GM18520 (cell line): ENCODE results near the gene FAM174C.
"Not testable (repeated sequence)": the region's sequence is repeated elsewhere in the genome, so short reads cannot be mapped to it uniquely, and the experiment has no call there.

Experiments
- ATAC-seq: cut with Tn5 transposase; IDR thresholded peaks from one replicate; pipeline ENCODE4 v1.9.1; 2021; ENCODE audit not compliant: unreplicated experiment

Gene FAM174C

GRCh38 chr19:1296078-1296477 is 20.7 kb downstream of the FAM174C start:
- ATAC-seq, result no peak

DNA sequence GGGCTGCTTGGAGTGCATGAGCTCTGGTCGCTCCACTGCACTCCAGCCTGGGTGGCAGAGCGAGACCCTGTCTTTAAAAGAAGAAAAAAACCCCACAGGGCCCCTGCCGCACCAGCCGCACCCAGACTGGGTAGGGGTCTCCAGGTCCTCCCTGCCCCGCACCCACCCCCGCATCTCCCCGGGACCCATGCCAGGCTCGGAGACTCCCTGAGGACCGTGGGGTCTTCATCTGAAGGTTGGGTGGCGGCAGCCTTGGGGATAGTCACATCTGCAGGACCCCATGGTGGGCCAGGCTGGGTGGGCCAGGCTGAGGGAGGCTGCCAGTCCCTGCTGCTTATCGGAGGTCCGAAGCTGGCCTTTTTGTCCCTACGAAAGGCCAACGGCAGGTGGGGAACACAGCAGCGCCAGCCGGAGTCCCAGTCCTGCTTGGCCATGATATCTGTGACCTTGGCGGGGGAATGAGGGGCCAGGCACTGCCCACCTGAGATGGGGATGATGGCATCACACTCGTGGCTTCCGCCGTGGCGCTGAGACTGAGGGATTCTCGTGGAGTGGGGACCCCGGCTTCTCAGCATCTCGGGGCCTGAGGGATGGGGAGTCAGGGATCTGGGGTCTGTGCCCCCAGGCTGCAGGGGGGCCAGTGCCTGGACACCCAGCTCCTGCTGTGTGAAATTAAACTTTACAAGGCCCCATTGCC is 21.4 kb downstream of the FAM174C start:
- no peak for ATAC-seq

DNA sequence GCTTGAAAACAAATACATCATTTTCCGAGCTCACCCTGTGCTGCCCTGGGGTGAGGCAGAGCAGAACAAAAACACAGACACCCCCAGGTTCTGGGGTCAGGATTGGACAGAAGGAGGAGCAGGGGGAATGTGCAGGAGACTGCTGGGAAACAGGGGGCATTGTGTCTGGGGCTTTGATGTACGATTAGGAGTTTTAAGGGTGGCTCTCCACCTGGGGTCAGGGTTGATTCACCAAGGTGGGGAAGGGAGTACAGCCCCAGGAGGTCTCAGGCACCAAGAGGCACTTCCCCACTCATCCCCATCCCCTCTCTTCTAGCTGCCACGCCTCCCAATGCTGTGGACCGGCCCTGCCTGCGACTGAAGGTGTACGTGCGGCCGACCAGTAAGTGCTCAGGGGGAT is 22.9 kb downstream of the FAM174C start:
- ATAC-seq, result no peak

GRCh38 chr19:1299801-1300200 is 24.5 kb downstream of the FAM174C start:
- no peak for ATAC-seq

- no peak for ATAC-seq
These were observed 25.6 kb downstream of the FAM174C start for GRCh38 chr19:1300744-1301490.

DNA sequence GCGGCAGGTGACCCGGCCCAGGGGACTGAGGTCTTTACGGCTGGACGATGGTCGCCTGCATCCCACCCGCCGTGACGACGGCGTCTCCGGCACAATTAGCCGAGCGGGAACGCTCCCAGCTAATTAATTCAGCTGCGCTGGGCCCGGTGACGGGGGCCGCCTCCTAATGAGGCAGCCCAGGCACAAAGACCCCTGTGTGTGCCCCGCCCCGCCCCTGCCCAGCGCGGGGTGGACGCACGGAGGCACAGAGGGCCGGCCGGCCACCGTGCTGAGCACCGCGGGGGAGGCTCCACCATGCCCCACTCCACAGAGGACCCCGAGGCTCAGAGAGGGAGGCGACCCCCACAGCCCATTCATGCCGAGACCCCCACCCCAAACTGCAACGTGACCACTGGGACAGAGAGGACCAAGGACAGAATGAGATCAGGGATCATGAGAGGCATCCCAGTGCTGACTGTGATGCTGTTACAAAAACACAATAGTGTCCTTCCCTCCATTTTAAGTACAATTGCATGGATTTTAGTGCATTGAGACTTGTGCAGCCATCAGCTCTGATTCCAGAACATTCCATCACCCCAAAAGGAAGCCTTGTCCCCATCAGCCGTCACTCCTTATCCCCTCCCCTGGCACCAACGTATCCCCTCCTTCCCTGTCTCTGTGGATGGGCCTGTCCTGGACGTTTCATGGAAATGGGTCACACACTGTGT is 27.4 kb downstream of the FAM174C start:
- no peak for ATAC-seq

- ATAC-seq, result no peak
These were observed 29.0 kb downstream of the FAM174C start for GRCh38 chr19:1304197-1304924.

DNA sequence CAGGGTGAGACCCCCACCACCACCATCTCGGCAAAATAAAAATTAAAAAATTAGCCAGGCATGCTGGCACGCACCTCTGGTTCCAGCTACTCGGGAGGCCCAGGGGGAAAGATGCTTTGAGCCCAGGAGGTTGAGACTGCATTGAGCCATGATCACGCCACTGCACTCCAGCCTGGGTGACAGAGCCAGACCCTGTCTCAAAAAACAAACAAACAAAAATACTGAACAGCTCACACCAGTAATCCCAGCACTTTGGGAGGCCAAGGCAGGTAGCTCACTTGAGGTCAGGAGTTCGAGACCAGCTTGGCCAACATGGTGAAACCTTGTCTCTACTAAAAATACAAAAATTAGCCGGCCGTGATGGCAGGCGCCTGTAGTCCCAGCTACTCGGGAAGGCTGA is 30.0 kb downstream of the FAM174C start:
- ATAC-seq, result not testable (repeated sequence)

DNA sequence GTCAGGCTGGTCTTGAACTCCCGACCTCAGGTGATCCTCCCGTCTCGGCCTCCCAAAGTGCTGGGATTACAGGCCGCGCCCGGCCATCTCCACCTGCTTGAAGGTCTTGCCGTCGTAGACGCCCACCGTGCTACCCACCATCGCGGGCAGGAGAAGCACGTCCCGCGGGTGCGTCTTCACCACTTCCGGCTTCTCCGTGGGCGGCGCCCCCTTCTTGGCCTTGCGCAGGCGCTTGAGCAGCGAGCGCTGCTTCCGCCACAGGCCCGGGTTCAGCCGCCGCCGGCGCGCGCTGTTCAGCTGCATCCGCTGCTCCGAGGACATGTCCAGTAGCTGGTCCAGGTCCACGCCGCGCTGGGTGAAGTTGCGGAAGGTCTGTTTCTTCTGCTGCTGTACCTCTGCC is 32.0 kb downstream of the FAM174C start:
- no peak for ATAC-seq

GRCh38 chr19:1307755-1308303 is 32.5 kb downstream of the FAM174C start:
- ATAC-seq, result no peak

- ATAC-seq, result no peak
These were observed 33.4 kb downstream of the FAM174C start for GRCh38 chr19:1308718-1309117.

- no peak for ATAC-seq
These were observed 34.9 kb downstream of the FAM174C start for GRCh38 chr19:1309977-1310852.

- no peak for ATAC-seq
These were observed 35.5 kb downstream of the FAM174C start for GRCh38 chr19:1310853-1311180.

DNA sequence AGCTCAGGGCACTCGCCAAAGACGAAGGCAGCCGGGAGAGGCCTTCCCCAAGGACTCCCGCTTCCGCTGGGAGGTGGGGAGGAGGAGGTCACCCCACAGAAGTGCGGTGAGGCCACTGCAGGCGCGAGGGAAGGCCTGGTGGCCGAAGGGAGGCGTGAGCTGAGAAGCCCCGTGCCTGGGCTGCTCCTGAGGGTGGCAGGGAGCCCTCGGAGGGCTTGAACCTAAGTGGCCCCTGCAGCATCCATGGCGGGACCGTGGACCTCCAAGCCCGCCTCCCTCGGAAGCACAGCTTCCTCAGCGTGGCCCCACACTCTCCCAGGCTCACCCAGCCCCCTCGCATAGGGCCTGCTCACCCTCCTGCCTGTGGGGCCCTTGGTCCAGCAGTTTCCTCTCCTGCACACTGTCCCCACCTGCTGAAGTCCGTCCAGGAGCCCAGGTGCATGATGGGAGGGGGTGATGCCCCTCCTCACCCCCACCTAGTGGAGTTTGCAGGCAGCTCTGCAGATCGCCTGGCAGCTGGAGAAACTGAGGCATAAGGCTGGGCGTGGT is 36.3 kb downstream of the FAM174C start:
- ATAC-seq, result no peak

DNA sequence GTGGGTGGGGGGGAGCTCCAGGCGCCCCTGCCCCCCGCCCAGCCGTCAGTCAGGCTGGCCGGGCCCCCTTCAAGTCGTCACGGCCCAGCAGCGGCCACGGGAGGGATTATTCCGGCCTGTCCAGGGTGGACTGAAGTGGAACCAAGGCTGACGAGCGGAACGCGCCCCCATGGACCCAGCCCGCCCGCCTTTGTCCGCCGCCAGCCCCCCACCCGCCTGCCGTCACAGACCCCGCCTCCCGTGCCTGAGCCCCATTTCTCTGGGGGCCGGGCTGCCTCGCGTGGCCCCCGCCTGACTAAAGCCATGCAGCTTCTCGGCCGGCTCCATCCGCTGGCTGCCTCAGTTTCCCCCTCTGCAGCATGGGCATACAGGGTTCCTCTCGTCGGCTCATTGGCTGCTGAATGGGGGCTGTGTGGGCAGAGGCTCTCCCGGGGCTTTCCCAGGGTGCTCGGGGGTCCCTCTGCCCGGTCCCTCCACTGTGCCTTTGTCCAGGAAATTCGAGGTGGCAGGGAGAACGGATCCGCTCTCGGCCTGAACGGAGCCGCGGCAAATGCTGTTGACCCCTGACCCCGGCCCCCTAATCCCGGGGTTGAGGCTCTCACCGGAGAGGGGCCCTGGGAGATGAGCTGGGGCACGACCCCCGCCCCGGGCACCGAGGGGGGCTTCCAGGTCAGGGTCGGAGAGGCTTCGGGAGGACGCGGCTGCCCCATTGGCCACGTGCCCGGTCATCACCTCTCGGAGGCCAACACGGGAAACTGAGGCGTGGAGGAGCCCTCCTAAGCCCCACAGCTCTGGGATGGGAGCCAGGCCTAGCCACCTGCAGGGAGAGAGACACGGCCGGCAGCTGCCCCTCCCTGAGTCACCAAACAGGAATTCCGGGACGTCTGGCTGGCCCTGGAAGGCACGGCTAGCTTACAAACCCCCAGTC is 37.7 kb downstream of the FAM174C start:
- ATAC-seq, result no peak

GRCh38 chr19:1313695-1314613 is 38.6 kb downstream of the FAM174C start:
- ATAC-seq, result no peak

DNA sequence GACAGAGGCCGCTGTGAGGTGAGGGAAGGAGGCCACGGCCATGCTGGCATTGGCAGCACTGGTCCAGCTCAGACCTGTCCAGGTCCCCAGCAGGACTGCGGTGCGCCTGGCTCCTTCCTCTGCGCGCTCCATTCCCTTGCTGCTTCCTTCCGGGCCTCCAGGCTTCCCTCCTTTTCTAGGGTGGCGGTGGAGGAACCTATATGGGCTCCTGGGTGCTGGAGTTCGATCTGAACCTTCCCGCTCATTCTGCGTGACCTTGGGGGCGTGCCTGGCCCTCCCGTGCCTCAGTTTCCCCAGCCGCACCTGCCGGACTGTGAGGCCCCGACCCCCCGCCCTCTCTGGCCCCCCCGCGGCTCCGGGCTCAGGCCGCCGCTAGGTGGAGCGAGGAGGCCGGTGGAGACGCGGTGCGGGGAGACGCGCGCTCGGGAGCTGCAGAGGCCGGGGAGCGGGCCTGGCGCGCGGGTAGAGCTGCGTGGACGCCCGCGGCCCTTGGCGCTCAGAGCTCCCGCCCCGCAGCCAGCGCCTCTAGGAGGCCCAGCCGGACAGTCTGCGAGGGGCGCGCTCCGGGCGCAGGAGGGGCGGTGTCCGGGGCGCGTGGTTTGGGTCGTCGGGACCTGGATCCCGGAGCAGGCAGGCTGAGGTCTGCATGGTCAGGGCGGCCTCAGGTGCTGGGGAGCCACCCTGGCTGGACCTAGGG is 40.3 kb downstream of the FAM174C start:
- no peak for ATAC-seq
